ENCODE results near the gene SLC39A2. TPM values are rescaled to one million over a fixed set of nuclear protein-coding genes. Genes with fewer than 3 reads are reported as not detected.
A peak's percentile ranks its signal among the peaks of the same experiment; 100 is the strongest.

Gene SLC39A2
- total RNA-seq, 1 experiment from 2014 or later = not detected

GRCh38 chr14:21023174-21023573, 24.1 kb downstream of the SLC39A2 start:
- POLR2A ChIA-PET = no interaction called here
- CTCF ChIA-PET = interaction anchor here (0.6 to 14.8 kb wide), 8 partner anchors 8 to 168 kb away, joined by 3 to 391 read pairs (median 6); partner anchors contain the start of gene RNASE7
- no TSS peak for BruUV-seq (replicated peaks)
- DNase-seq (ENCODE audit: unreplicated experiment) = no peak
- H3K4me1 Mint-ChIP-seq (ENCODE audit: insufficient read depth, unreplicated experiment) = no peaks in the 10 kb centered on the region
- no peak overlapping the region for H3K4me3 Mint-ChIP-seq (ENCODE audit: unreplicated experiment)
- no peaks in the 10 kb centered on the region for H3K9me3 Mint-ChIP-seq (ENCODE audit: unreplicated experiment)
- intact Hi-C loops (cut with micrococcal nuclease) = no loop called here
- TF ChIP-seq CTCF (IDR thresholded peaks at IDR 0.05; ENCODE audit: unreplicated experiment) = no peak
- H3K36me3 Mint-ChIP-seq (ENCODE audit: insufficient read depth, unreplicated experiment) = no peaks in the 10 kb centered on the region
- H3K27ac Mint-ChIP-seq (ENCODE audit: low read depth, unreplicated experiment) = no peak overlapping the region
- peaks cover 20% of the 10 kb centered on the region for H3K27me3 Mint-ChIP-seq (ENCODE audit: insufficient read depth, unreplicated experiment)

- no TSS peak for BruUV-seq (replicated peaks)
- ChIA-PET CTCF (interaction anchor here (0.6 to 14.8 kb wide), 10 partner anchors 9 to 169 kb away, joined by 3 to 391 read pairs (median 5); partner anchors contain the start of gene RNASE7), POLR2A (interaction anchor here (0.6 to 0.7 kb wide), 2 partner anchors 10 to 27 kb away, joined by 3 to 4 read pairs; no protein-coding TSS in a partner anchor)
- H3K27ac Mint-ChIP-seq (ENCODE audit: low read depth, unreplicated experiment) = no peak overlapping the region
- H3K4me1 Mint-ChIP-seq (ENCODE audit: insufficient read depth, unreplicated experiment) = no peaks in the 10 kb centered on the region
- no peaks in the 10 kb centered on the region for H3K9me3 Mint-ChIP-seq (ENCODE audit: unreplicated experiment)
- DNase-seq (ENCODE audit: unreplicated experiment) = no peak
- H3K27me3 Mint-ChIP-seq (ENCODE audit: insufficient read depth, unreplicated experiment) = peaks cover 20% of the 10 kb centered on the region
- H3K36me3 Mint-ChIP-seq (ENCODE audit: insufficient read depth, unreplicated experiment) = no peaks in the 10 kb centered on the region
- TF ChIP-seq CTCF (IDR thresholded peaks at IDR 0.05; ENCODE audit: unreplicated experiment) = no peak
- intact Hi-C loops (cut with micrococcal nuclease) = no loop called here
- peak overlapping the region; percentile 51 for H3K4me3 Mint-ChIP-seq (ENCODE audit: unreplicated experiment)
These were observed 24.9 kb downstream of the SLC39A2 start for GRCh38 chr14:21023817-21024584.

- BruUV-seq (replicated peaks) = no TSS peak
- no peak for TF ChIP-seq CTCF (IDR thresholded peaks at IDR 0.05; ENCODE audit: unreplicated experiment)
- CTCF ChIA-PET = interaction anchor here (0.7 to 1.4 kb wide), 3 partner anchors 43 to 1252 kb away, joined by 3 to 4 read pairs (median 3); no protein-coding TSS in a partner anchor
- DNase-seq (ENCODE audit: unreplicated experiment) = peak; percentile 19
- intact Hi-C loops (cut with micrococcal nuclease) = no loop called here
- H3K4me3 Mint-ChIP-seq (ENCODE audit: unreplicated experiment) = peak within 1 kb of the TSS; percentile 51
- no peaks in the 10 kb centered on the region for H3K9me3 Mint-ChIP-seq (ENCODE audit: unreplicated experiment)
- H3K4me1 Mint-ChIP-seq (ENCODE audit: insufficient read depth, unreplicated experiment) = no peaks in the 10 kb centered on the region
- no peaks in the 10 kb centered on the region for H3K36me3 Mint-ChIP-seq (ENCODE audit: insufficient read depth, unreplicated experiment)
- H3K27me3 Mint-ChIP-seq (ENCODE audit: insufficient read depth, unreplicated experiment) = peaks cover 20% of the 10 kb centered on the region
- no peak within 1 kb of the TSS for H3K27ac Mint-ChIP-seq (ENCODE audit: low read depth, unreplicated experiment)
- POLR2A ChIA-PET = interaction anchor here (0.7 kb wide), 1 partner anchor 28 kb away, joined by 4 read pairs; no protein-coding TSS in a partner anchor
These were observed 25.7 kb downstream of the SLC39A2 start, which contains the start of gene NDRG2 for GRCh38 chr14:21024585-21025370. Gene NDRG2, minus strand, starts transcription at chr14:21025061. Its CDS starts 1,746 bp downstream, at chr14:21023315.

Data from MCF 10A (cell line).